A673 (cell line): ENCODE results near the gene ACSL4.

Experiments used
- CTCF ChIP-seq: fragments of 300-800, 200-600 bp; sonication (generic); conservative IDR thresholded peaks from 2 replicates; pipeline ENCODE4 v1.5.1; 2017; ENCODE audit warnings: low read depth, mild to moderate bottlenecking, antibody characterized with exemption, low read length, moderate library complexity, mixed read lengths
- EZH2 ChIP-seq: fragments of 200-600 bp; sonication (generic); IDR thresholded peaks from 2 replicates; pipeline ENCODE4 v1.6.1; 2017; ENCODE audit warnings: borderline replicate concordance, low read depth, mild to moderate bottlenecking, mixed read lengths, antibody characterized with exemption, low read length; ENCODE audit not compliant: poor library complexity, severe bottlenecking

GRCh38 chrX:109626637-109627036 lies 106.4 kb downstream of the ACSL4 start:
- TF ChIP-seq EZH2 = no peak
- no peak for TF ChIP-seq CTCF
